Testis (tissue), 2 donors: Measurements from ENCODE around the gene TAB3.
A peak's percentile ranks its signal among the peaks of the same experiment; 100 is the strongest.

ENCODE experiments used
- CTCF ChIP-seq, 3 experiments: fragments of 450-650 bp in 2 of 3; fragments of 200-600 bp in 1 of 3; sonication (generic) in 1 of 3; IDR thresholded peaks; one replicate each; pipeline ENCODE4 v1.5.1; 2016 to 2019; ENCODE audit warnings: antibody characterized with exemption in 3 of 3, mild to moderate bottlenecking in 2 of 3, moderate library complexity in 1 of 3
- POLR2A ChIP-seq: fragments of 450-650 bp; IDR thresholded peaks from one replicate; pipeline ENCODE4 v1.6.1; 2017; ENCODE audit warnings: antibody characterized with exemption, mild to moderate bottlenecking, moderate library complexity

DNA sequence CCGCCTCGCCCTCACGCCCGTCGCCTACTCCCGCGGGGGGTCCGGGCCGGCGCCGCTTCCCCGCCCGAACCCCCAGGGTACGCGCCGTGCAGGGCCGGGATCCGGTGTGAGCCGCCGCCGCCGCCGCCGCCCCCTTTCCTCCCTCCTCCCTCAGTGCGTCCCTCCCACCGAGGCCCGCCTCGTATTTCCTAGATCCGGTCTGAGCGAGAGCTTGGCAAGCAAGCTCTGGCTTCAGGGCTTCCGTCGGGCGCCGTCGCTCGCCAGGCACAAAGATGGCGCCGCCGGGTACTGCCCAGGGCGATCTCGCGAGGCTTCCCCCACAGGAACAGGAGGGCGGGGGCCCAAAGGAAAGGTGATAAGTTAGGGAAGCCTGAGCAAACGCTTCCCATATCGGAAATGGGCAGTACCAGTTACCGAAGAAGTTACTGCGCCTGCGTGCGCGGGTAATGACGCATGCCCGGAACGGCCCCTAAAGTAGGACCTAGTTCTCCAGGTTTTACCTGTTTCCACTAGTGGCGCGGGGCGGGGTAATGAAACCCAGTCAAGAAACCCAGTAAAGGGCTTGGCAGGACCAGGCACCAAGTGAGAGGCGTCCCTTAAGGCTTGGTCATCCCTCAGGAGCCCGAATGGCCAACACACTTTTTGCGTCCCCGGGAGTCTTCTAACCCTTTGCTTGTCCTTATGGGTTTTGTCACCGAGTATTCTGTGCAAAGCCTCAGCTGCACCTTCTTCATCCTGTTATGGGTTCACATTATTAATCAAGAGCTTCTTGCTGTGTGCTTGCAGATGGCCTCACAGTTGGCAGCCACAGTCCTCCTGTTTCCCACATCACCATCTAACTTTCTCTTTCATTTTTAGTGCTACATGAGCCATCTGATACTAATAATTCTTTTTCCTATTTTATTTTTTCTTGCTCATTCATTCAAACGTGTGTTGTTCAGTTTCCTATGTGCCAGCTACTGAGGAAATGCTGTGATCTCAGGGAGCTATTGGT is at the start of gene TAB3:
- TF ChIP-seq CTCF (IDR thresholded peaks at IDR 0.05): no peak
- peak; percentile 45 for TF ChIP-seq POLR2A
